Mucosa of rectum (tissue), 2 donors: ENCODE measurements around the gene SLC10A4.
A peak's percentile ranks its signal among the peaks of the same experiment; 100 is the strongest.

Source experiments
- H3K27ac ChIP-seq, 2 donors: one replicate each; pipeline ENCODE4 v1.7.0; 2013; ENCODE audit warnings: inconsistent platforms in 2 of 2, low read depth in 2 of 2, low read length in 2 of 2
- H3K27me3 ChIP-seq, 2 donors: one replicate each; pipeline ENCODE4 v1.7.0; 2013; ENCODE audit warnings: low read length in 2 of 2; ENCODE audit not compliant: control insufficient read depth in 2 of 2, insufficient read depth in 2 of 2
- H3K36me3 ChIP-seq, 2 donors: one replicate each; pipeline ENCODE4 v1.7.0; 2013; ENCODE audit warnings: low read length in 2 of 2; ENCODE audit not compliant: control insufficient read depth in 2 of 2, insufficient read depth in 2 of 2
- H3K4me1 ChIP-seq, 2 donors: one replicate each; pipeline ENCODE4 v1.7.0; 2013; ENCODE audit warnings: low read length in 2 of 2, mild to moderate bottlenecking in 1 of 2; ENCODE audit not compliant: control insufficient read depth in 2 of 2, insufficient read depth in 2 of 2
- H3K4me3 ChIP-seq, 2 donors: one replicate each; pipeline ENCODE4 v1.7.0; 2013; ENCODE audit warnings: low read length in 2 of 2
- H3K9ac ChIP-seq, 2 donors: one replicate each; pipeline ENCODE4 v1.7.0; 2013; ENCODE audit warnings: low read length in 2 of 2, low read depth in 1 of 2, mild to moderate bottlenecking in 1 of 2
- H3K9me3 ChIP-seq, 2 donors: one replicate each; pipeline ENCODE4 v1.7.0; 2013; ENCODE audit warnings: low read length in 2 of 2; ENCODE audit not compliant: control insufficient read depth in 2 of 2
- donor health status: healthy.
- donor health status: Normal muscosa, but diverticular disease.

SLC10A4 gene

DNA sequence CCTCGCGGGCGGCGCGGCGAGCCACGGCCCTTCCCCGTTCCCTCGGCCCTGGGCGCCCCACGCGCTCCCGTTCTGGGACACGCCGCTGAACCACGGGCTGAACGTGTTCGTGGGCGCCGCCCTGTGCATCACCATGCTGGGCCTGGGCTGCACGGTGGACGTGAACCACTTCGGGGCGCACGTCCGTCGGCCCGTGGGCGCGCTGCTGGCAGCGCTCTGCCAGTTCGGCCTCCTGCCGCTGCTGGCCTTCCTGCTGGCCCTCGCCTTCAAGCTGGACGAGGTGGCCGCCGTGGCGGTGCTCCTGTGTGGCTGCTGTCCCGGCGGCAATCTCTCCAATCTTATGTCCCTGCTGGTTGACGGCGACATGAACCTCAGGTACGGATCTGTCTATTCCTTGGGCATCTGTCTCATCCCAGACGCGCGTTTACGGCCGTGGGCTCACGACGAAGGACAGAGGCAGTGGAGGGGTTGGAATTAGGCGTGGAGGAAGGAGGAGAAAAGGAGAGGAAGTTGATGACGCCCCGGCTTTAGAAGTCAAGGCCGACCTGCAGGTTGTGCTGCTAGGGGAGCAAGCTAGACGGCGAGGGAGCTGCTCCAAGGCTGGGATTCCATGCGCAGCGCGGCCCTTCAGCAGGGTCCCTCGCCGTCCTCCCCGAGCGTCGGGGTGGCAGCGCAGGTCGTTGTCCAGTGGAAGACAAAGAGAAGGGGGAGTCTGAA, 792 bp downstream of the SLC10A4 start:
- Histone ChIP-seq H3K9ac (no peak overlapping the region), H3K27ac (no peak overlapping the region), H3K4me1 (no peaks in the 10 kb centered on the region), H3K4me3 (peak overlapping the region; percentile 13 to 17), H3K9me3 (no peaks in the 10 kb centered on the region), H3K36me3 (no peaks in the 10 kb centered on the region), H3K27me3 (peaks cover 38 to 43% of the 10 kb centered on the region in 2 donors)

DNA sequence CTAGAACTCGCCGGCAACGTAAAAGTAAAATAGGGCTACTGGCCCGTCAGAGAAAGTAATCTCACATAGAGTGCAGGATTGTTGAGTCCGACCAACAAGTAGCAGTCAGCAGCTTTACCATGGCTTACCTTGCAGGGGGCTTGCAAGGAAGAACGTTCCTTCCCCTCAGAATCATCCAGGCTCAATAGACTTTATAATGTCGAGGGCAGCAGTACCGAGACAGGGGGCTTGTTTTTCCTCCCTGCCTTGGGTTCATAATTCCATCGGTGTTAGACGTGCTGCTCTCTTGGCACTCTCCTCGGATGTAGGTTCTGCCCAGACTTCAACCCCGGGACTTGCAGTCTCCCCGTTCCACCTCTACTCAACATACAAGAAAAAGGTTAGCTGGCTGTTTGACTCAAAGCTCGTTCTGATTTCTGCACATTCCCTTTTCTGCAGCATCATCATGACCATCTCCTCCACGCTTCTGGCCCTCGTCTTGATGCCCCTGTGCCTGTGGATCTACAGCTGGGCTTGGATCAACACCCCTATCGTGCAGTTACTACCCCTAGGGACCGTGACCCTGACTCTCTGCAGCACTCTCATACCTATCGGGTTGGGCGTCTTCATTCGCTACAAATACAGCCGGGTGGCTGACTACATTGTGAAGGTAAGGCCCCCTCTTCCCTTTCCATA, 1.5 kb downstream of the SLC10A4 start:
- no peak overlapping the region for H3K27ac ChIP-seq
- H3K9me3 ChIP-seq, result no peaks in the 10 kb centered on the region
- no peaks in the 10 kb centered on the region for H3K36me3 ChIP-seq
- H3K27me3 ChIP-seq, result peaks cover 42 to 50% of the 10 kb centered on the region in 2 donors
- H3K9ac ChIP-seq, result no peak overlapping the region
- H3K4me1 ChIP-seq, result no peaks in the 10 kb centered on the region
- no peak overlapping the region for H3K4me3 ChIP-seq

DNA sequence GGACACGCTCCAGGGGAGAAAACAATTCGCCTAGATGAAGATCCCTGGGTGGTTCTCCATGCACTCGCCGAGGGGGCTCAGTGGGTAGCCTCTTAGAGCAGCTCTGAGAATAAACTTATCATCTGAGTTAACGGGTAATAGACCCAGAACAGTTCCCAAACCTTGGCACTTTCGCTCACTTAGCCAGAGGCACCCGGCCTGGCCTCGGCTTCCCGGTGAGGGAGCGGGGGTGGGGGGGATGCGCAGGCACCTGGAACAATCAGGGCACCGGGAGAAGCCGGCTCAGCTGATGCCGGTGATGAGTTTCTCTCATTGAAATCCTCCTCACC, 6.5 kb downstream of the SLC10A4 start:
- peaks cover 41 to 42% of the 10 kb centered on the region in 2 donors for H3K27me3 ChIP-seq

DNA sequence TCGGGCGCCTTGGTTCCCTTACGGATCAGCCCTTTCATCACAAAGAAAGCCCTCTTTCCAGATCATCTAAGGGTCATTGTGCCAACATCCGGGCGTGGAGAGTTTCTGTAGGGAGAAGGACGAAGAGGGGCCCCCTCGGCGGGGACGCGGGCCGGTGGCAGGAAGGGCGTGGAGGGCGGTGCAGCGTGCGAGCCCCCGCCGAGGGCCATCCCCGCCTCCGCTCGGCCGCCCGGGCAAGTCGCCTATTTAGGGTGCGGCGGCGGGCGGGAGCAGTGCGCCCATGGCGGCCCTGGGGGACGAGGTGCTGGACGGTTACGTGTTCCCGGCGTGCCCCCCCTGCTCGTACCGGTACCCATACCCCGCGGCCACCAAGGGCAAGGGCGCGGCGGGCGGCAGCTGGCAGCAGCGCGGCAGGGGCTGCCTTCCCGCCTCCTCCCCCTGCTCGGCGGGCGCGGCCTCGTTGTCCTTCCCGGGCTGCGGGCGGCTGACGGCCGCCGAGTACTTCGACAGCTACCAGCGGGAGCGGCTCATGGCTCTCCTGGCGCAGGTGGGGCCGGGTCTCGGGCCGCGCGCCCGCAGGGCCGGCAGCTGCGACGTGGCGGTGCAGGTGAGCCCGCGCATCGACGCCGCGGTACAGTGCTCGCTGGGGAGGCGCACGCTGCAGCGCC, 7.0 kb downstream of the SLC10A4 start, which contains the start of gene ZAR1:
Gene ZAR1 (plus strand): TSS at position 241 of the 668 bp plus-strand sequence. CDS start 40 bp downstream, at position 281.
- Histone ChIP-seq H3K27me3 (peaks cover 36 to 37% of the 10 kb centered on the region in 2 donors), H3K9ac (peak within 1 kb of the TSS in 1 of 2 donors; percentile 35), H3K4me3 (peak within 1 kb of the TSS in 1 of 2 donors; percentile 40), H3K27ac (no peak within 1 kb of the TSS), H3K4me1 (peaks cover 0 to 4% of the 10 kb centered on the region in 2 donors), H3K9me3 (no peaks in the 10 kb centered on the region), H3K36me3 (no peaks in the 10 kb centered on the region)

More for the DNA sequence above, 6.5 kb downstream of the SLC10A4 start:
- Histone ChIP-seq H3K4me1 (peaks cover 0 to 4% of the 10 kb centered on the region in 2 donors), H3K4me3 (peak overlapping the region in 1 of 2 donors; percentile 37), H3K9me3 (no peaks in the 10 kb centered on the region), H3K27ac (no peak overlapping the region), H3K9ac (no peak overlapping the region), H3K36me3 (no peaks in the 10 kb centered on the region)

DNA sequence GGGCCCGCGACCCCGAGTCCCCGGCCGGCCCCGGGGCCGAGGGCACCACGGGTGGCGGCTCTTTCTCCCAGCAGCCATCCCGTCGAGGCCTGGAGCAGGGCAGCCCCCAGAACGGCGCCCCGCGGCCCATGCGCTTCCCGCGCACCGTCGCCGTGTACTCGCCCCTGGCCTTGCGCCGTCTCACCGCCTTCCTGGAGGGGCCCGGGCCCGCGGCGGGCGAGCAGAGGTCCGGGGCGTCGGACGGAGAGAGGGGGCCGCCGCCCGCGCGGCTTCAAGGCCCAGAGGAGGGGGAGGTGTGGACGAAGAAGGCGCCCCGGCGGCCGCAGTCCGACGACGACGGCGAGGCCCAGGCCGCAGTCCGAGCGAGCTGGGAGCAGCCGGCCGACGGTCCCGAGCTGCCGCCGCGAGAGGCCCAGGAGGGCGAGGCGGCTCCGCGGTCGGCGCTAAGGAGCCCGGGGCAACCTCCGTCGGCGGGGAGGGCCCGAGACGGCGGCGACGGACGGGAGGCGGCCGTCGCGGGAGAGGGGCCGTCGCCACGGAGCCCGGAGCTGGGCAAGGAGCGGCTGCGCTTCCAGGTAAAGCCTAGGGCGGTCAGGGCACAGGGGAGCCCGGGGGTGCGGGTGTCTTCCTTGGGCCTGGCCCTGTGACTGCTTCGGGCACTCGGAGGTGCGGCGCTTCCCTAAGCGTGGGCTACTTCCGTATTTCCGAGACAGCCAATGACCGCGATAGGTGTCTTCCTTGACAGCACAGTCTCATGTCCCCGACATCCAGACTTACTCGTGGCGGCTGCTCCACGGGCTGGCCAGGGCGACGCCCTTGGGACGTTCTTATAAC, 7.8 kb downstream of the SLC10A4 start:
- peak overlapping the region in 1 of 2 donors; percentile 40 for H3K4me3 ChIP-seq
- no peaks in the 10 kb centered on the region for H3K9me3 ChIP-seq
- H3K9ac ChIP-seq, result peak overlapping the region in 1 of 2 donors; percentile 35
- no peak overlapping the region for H3K27ac ChIP-seq
- peaks cover 0 to 4% of the 10 kb centered on the region in 2 donors for H3K4me1 ChIP-seq
- no peaks in the 10 kb centered on the region for H3K36me3 ChIP-seq
- peaks cover 35% of the 10 kb centered on the region in 2 donors for H3K27me3 ChIP-seq

DNA sequence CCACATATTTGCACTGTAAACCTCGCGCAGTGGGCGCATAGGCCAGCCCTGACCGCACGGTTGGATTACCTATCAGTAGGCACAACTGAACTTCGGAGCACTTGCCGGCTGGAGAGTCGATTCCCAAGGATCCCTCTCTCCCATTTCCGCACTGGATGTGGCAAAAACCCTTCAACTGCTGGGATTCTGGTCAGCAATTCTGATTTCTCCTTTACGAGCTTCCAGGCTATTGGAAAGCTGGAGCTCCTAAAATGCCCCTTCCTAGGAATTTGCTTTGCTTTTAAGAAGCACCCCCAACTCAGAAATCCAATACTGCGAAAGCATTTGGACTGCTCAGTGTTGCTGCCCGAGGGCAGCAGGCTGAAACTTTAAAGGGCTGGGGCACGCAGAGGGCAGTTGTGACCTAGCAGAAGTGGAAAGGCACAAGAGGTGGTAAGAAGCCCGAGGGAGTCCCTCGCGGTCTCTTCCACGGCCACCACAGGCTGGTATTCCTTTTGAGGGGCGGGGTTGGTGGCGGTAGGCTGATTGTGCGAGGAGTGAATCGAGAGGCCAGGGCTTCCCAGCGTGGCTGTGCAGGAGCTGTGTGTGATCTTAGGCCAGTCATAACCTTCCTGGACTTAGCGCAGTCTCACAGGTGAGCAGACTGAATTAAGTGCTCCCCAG, 8.5 kb downstream of the SLC10A4 start:
- Histone ChIP-seq H3K36me3 (peaks cover 2 to 3% of the 10 kb centered on the region in 2 donors), H3K4me1 (peaks cover 0 to 4% of the 10 kb centered on the region in 2 donors), H3K27ac (no peak overlapping the region), H3K9ac (no peak overlapping the region), H3K9me3 (no peaks in the 10 kb centered on the region), H3K27me3 (peaks cover 31 to 33% of the 10 kb centered on the region in 2 donors), H3K4me3 (peak overlapping the region in 1 of 2 donors; percentile 40)

DNA sequence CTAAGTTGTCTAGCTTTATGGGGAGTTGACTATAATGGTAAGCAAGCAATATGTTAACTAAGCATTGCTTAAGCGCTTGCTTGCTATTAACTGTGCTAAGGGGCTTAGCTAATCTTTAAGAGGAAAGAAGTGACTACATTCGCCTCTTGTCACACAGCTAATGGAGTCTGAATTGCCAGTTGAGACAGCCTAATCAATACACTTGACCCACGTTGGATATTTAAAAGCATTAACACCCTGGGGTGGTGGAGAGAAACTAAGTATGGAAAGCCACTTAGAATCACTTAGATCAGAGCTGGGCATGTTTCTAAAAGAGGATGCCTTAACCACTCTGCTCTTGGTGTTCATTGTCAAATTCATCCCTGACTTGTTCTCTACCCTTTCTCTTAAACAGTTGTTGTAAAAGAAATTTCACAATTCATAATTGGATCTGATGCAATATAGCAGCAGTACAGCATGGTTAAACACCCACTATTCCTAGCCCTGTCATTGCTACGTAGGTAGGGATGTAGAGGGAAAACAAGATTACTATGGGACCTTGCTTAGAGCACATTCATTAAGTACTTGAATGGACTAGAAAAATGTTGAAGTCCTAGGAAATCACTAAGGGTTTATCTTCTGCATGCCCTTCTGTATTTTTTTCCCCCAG, 10.4 kb downstream of the SLC10A4 start:
- H3K9ac ChIP-seq, result no peak overlapping the region
- peaks cover 25 to 29% of the 10 kb centered on the region in 2 donors for H3K27me3 ChIP-seq
- H3K4me1 ChIP-seq, result peaks cover 0 to 4% of the 10 kb centered on the region in 2 donors
- no peak overlapping the region for H3K27ac ChIP-seq
- peaks cover 10 to 15% of the 10 kb centered on the region in 2 donors for H3K36me3 ChIP-seq
- no peaks in the 10 kb centered on the region for H3K9me3 ChIP-seq
- H3K4me3 ChIP-seq, result no peak overlapping the region

DNA sequence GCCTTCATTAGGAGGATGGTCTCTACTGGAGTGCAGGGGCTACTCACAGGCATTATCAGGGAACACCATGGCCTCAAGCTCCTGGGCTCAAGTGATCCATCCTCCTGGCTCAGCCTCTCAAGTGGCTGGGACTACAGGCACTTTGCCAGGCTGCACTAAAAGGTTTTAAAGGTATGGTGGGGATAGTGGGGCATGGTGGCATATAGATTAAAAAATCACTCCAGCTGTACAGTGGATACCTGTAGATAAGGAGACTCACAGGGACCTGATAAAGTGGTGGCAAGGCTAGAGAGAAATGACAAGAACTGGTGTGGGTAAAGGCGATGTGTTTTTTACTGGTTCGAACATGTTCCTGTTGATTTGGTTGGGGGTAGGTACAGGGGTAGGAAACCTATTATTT, 12.8 kb downstream of the SLC10A4 start:
- no peak overlapping the region for H3K9ac ChIP-seq
- no peaks in the 10 kb centered on the region for H3K4me1 ChIP-seq
- H3K4me3 ChIP-seq, result no peak overlapping the region
- H3K27me3 ChIP-seq, result peaks cover 8 to 9% of the 10 kb centered on the region in 2 donors
- peaks cover 31 to 37% of the 10 kb centered on the region in 2 donors for H3K36me3 ChIP-seq
- no peak overlapping the region for H3K27ac ChIP-seq
- H3K9me3 ChIP-seq, result no peaks in the 10 kb centered on the region

DNA sequence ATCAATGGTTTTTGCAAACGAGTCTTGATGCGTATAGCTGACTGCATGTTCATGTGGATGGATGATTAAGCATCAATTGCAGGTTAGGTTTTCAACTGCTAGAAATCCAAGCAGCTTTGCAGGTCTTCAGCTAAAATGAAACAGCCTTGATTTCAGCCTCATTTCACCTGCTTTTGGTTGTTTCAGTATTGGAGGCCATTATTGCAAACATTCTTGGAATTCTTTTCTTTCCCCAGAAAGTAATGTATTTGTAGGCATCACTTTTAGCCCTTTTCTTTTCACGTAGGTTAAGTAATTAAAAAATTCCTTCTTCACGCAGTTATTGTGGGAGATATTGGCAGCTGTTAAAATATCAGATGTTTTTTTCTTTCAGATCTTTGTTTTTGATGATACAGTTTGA, 15.8 kb downstream of the SLC10A4 start:
- H3K27ac ChIP-seq, result no peak overlapping the region
- peaks cover 41 to 49% of the 10 kb centered on the region in 2 donors for H3K36me3 ChIP-seq

More for the DNA sequence above, 15.8 kb downstream of the SLC10A4 start:
- no peak overlapping the region for H3K9ac ChIP-seq
- no peaks in the 10 kb centered on the region for H3K9me3 ChIP-seq
- H3K4me3 ChIP-seq, result no peak overlapping the region
- no peaks in the 10 kb centered on the region for H3K27me3 ChIP-seq
- no peaks in the 10 kb centered on the region for H3K4me1 ChIP-seq
